Nephron (organoid): ENCODE measurements around the gene ELF1.
A peak's percentile ranks its signal among the peaks of the same experiment; 100 is the strongest.

Source experiments
- H3K27ac Mint-ChIP-seq, 3 experiments: 2 replicates each; pipeline ENCODE4 v1.8.0; 2020; ENCODE audit warnings: mixed read lengths in 3 of 3, mild to moderate bottlenecking in 2 of 3, moderate library complexity in 1 of 3
- H3K27me3 Mint-ChIP-seq: 2 replicates; pipeline ENCODE4 v1.8.0; 2021; ENCODE audit warnings: low read depth, mild to moderate bottlenecking, moderate library complexity, mixed read lengths
- H3K36me3 Mint-ChIP-seq: 2 replicates; pipeline ENCODE4 v1.8.0; 2020; ENCODE audit warnings: low read depth, mixed read lengths
- H3K4me1 Mint-ChIP-seq: 2 replicates; pipeline ENCODE4 v1.8.0; 2020; ENCODE audit warnings: mixed read lengths
- H3K4me3 Mint-ChIP-seq, 3 experiments: 2 replicates each; pipeline ENCODE4 v1.8.0; 2020; ENCODE audit warnings: mild to moderate bottlenecking in 3 of 3, mixed read lengths in 3 of 3, moderate library complexity in 2 of 3
- H3K9me3 Mint-ChIP-seq: 2 replicates; pipeline ENCODE4 v1.8.0; 2020; ENCODE audit warnings: mixed read lengths
- TF ChIP-seq, protein P1 (sequence below), 3 experiments: fragments of 200-600 bp; sonication (generic); IDR thresholded peaks; one replicate each; pipeline ENCODE4 v1.5.0; 2021; ENCODE audit warnings: antibody characterized with exemption in 3 of 3; ENCODE audit not compliant: unreplicated experiment in 3 of 3

Gene ELF1

DNA sequence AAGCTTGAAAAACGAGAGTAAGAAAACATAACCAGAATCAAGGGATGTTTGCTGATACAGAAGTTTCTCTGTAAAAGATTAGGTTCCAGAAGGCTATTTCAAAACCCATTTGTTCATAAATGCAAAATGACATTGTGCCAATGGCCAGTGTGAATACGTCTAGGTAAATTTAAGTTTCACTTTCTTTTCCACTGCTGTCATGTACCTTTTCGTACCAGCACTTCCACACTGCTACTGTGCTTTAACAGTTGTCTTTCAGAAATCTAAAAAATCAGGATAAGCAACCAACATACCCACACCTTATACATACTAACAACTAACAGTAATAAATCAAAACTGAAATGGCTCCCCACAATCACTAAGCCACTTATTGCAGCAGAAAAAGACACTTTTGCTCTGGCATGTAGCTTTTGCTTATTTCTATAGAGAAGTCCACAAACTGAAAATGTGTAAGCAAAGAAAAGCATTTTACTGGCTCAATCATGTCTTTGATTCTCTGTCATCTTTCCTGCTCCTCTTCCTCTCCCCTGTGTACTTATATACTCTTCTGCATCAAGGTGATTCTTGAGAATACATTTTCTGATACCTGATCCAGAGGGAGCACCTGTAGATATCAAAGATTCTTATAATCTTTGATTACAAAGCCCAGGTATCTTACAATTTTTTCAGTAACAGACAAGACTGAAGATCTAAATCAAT, 34.3 kb downstream of the ELF1 start:
- TF ChIP-seq, protein P1, sequence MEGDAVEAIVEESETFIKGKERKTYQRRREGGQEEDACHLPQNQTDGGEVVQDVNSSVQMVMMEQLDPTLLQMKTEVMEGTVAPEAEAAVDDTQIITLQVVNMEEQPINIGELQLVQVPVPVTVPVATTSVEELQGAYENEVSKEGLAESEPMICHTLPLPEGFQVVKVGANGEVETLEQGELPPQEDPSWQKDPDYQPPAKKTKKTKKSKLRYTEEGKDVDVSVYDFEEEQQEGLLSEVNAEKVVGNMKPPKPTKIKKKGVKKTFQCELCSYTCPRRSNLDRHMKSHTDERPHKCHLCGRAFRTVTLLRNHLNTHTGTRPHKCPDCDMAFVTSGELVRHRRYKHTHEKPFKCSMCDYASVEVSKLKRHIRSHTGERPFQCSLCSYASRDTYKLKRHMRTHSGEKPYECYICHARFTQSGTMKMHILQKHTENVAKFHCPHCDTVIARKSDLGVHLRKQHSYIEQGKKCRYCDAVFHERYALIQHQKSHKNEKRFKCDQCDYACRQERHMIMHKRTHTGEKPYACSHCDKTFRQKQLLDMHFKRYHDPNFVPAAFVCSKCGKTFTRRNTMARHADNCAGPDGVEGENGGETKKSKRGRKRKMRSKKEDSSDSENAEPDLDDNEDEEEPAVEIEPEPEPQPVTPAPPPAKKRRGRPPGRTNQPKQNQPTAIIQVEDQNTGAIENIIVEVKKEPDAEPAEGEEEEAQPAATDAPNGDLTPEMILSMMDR (IDR thresholded peaks at IDR 0.05; ENCODE audit: unreplicated experiment in 3 of 3): no peak
- Mint-ChIP-seq H3K27me3 (no peaks in the 10 kb centered on the region), H3K4me3 (no peak overlapping the region), H3K36me3 (no peaks in the 10 kb centered on the region), H3K27ac (no peak overlapping the region), H3K4me1 (peaks cover 42% of the 10 kb centered on the region), H3K9me3 (no peaks in the 10 kb centered on the region)

DNA sequence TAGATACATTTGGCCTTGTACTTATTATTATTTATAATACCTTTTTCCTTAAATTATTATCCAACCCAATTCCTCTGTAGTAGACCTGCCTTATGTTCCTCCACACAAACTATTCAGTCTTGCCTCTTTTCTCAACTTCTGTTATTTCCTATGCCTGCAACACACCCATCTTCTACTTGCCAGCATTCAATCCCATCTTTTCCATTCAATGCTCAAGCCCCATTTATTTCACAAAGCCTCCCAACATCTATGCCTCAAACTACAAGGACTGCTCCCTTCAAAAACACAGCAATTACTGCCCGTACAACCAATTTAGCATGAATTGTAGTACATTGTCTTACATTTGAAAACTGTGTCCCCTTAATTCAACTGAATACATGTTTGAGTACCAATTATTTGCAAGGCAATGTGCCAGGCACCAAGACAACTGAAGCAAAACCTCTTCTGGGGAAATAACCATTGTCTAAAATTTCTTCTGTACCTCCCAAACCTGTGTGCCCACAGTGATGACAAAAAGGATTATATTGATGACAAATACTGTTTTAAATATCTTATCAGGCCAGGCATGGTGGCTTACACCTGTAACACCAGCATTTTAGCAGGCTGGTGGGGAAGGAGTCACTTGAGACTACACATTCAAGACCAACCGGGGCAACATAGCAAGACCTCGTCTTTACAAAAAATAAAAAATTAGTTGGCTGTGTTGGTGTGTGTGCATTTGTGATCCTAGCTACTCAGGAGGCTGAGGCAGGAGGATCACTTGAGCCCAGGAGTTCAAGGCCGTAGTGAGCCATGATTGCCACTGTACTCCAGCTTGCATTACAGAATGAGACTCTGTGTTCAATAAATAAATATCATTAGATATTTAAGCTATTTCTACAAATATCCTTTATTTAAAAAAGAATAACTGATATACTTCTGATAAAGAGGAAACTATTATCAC, 35.1 kb downstream of the ELF1 start:
- H3K4me1 Mint-ChIP-seq: peaks cover 42% of the 10 kb centered on the region
- H3K36me3 Mint-ChIP-seq: no peaks in the 10 kb centered on the region
- peak overlapping the region; percentile 0 to 29 (median 3) for H3K27ac Mint-ChIP-seq
- H3K27me3 Mint-ChIP-seq: no peaks in the 10 kb centered on the region
- H3K9me3 Mint-ChIP-seq: no peaks in the 10 kb centered on the region
- TF ChIP-seq, protein P1 (IDR thresholded peaks at IDR 0.05; ENCODE audit: unreplicated experiment in 3 of 3): no peak
- H3K4me3 Mint-ChIP-seq: no peak overlapping the region

DNA sequence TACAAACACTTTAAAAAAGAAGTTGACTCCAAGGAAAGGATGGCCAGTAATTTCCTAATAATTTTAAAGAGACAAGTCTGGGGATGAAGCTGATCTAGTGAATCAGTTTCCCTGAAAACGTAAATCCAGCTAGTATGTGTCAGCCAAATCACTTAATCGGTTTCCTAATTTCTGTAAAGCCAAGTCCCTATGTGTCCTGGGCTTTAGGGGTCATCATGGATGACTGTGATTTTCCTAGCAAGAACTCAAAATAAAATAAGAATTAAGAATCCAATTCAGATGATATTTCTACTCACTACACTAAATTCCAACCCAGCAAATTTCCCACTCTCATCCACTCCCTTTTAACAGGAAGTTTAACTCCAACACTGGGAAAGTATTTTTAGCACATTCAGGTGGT, 35.9 kb downstream of the ELF1 start:
- no peaks in the 10 kb centered on the region for H3K9me3 Mint-ChIP-seq
- no peaks in the 10 kb centered on the region for H3K36me3 Mint-ChIP-seq
- H3K27me3 Mint-ChIP-seq: no peaks in the 10 kb centered on the region
- H3K27ac Mint-ChIP-seq: peak overlapping the region; percentile 3 to 87 (median 15)
- no peak overlapping the region for H3K4me3 Mint-ChIP-seq
- TF ChIP-seq, protein P1 (IDR thresholded peaks at IDR 0.05; ENCODE audit: unreplicated experiment in 3 of 3): no peak
- peaks cover 42% of the 10 kb centered on the region for H3K4me1 Mint-ChIP-seq

DNA sequence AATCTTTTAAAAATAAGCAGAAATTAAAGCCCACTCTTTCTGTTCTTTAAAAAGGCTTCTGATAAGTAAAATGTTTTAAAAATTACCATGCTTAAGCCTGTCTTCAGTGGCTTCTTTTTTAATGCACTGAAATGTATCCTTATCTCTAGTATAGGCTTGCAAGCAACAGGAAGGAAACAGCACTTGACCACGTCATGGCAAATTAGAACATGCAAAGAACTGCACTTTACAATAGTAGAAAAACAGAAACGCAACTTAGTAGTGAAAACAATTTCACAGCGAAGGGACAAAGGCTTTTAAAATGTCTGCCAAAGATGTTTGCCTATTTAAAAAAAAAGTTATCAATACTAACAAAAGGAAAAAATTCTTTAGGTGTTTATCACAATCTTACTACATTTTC, 36.3 kb downstream of the ELF1 start:
- Mint-ChIP-seq H3K27me3 (no peaks in the 10 kb centered on the region), H3K9me3 (no peaks in the 10 kb centered on the region), H3K4me3 (no peak overlapping the region), H3K4me1 (peaks cover 39% of the 10 kb centered on the region), H3K36me3 (no peaks in the 10 kb centered on the region), H3K27ac (peak overlapping the region; percentile 3 to 87 (median 15))
- TF ChIP-seq, protein P1 (IDR thresholded peaks at IDR 0.05; ENCODE audit: unreplicated experiment in 3 of 3): no peak

DNA sequence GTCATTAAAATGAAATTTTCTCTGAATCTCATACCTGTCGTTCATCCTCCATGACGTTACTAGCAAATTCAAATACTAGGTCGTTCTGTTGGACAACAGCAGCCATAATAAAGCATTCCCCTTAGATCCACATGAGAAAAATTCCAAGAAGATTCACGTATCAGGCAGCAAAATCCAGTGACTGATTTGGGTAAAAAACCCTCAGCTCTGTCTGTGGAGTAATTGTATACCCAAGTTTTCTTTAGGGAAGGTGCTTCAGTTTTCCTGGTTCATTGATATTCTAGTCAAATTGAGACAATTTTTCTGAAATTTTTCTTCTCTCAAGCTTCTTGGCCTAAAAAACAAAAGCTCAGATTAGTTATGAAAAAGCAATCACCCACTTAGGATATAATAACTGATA, 37.2 kb downstream of the ELF1 start:
- Mint-ChIP-seq H3K4me3 (no peak overlapping the region), H3K27me3 (no peaks in the 10 kb centered on the region), H3K27ac (peak overlapping the region in 2 of 3 experiments; percentile 24 to 43), H3K36me3 (no peaks in the 10 kb centered on the region), H3K9me3 (no peaks in the 10 kb centered on the region), H3K4me1 (peaks cover 43% of the 10 kb centered on the region)
- TF ChIP-seq, protein P1 (IDR thresholded peaks at IDR 0.05; ENCODE audit: unreplicated experiment in 3 of 3): no peak
